GM12892 (cell line): ENCODE data around the gene PABPN1L.

Source experiments
- POLR2A ChIP-seq: IDR thresholded peaks from 2 replicates; pipeline ENCODE4 v1.6.1; 2011; ENCODE audit warnings: low read depth, low read length, control low read depth
- POLR2AphosphoS5 ChIP-seq: IDR thresholded peaks from 2 replicates; pipeline ENCODE4 v1.6.1; 2011; ENCODE audit warnings: low read depth, low read length, control low read depth

- TF ChIP-seq POLR2AphosphoS5 (no peak), POLR2A (no peak)
Measured at GRCh38 chr16:88833086-88833485, 33.4 kb downstream of the PABPN1L start.
